Fibroblast of the conjunctiva (primary cell): ENCODE results near the gene RNU1-3.
"Not testable (repeated sequence)": the region's sequence is repeated elsewhere in the genome, so short reads cannot be mapped to it uniquely, and the experiment has no call there.

Source experiments
- DNase-seq: peaks from one replicate; pipeline ENCODE4 v3.0.0-alpha.2; 2010; ENCODE audit warnings: low read depth

Gene RNU1-3

GRCh38 chr1:16666502-16667413 is at the start of gene RNU1-3:
Gene RNU1-3 (minus strand): TSS chr1:16666948.
- DNase-seq: not testable (repeated sequence)

- DNase-seq: not testable (repeated sequence)
Observed at GRCh38 chr1:16713480-16713879, 46.7 kb upstream of the RNU1-3 start.

- DNase-seq: not testable (repeated sequence)
Observed at GRCh38 chr1:16712984-16713383, 46.2 kb upstream of the RNU1-3 start.

GRCh38 chr1:16712582-16712981 is 45.8 kb upstream of the RNU1-3 start:
- not testable (repeated sequence) for DNase-seq

GRCh38 chr1:16712131-16712530 is 45.4 kb upstream of the RNU1-3 start:
- not testable (repeated sequence) for DNase-seq

GRCh38 chr1:16710618-16711017 is 43.9 kb upstream of the RNU1-3 start:
- DNase-seq: not testable (repeated sequence)

- DNase-seq: not testable (repeated sequence)
Observed at GRCh38 chr1:16709659-16710087, 42.9 kb upstream of the RNU1-3 start.

GRCh38 chr1:16708704-16709103 is 42.0 kb upstream of the RNU1-3 start:
- DNase-seq: not testable (repeated sequence)

GRCh38 chr1:16707130-16708093 is 40.7 kb upstream of the RNU1-3 start:
- DNase-seq: not testable (repeated sequence)

GRCh38 chr1:16706302-16706701 is 39.6 kb upstream of the RNU1-3 start:
- DNase-seq: not testable (repeated sequence)

- DNase-seq: not testable (repeated sequence)
Observed at GRCh38 chr1:16704502-16705100, 37.9 kb upstream of the RNU1-3 start.

GRCh38 chr1:16704076-16704475 is 37.3 kb upstream of the RNU1-3 start:
- not testable (repeated sequence) for DNase-seq

- not testable (repeated sequence) for DNase-seq
Observed at GRCh38 chr1:16703602-16704001, 36.9 kb upstream of the RNU1-3 start.

GRCh38 chr1:16703141-16703540 is 36.4 kb upstream of the RNU1-3 start:
- DNase-seq: not testable (repeated sequence)

GRCh38 chr1:16702280-16702679 is 35.5 kb upstream of the RNU1-3 start:
- DNase-seq: not testable (repeated sequence)

- DNase-seq: not testable (repeated sequence)
Observed at GRCh38 chr1:16701189-16701588, 34.4 kb upstream of the RNU1-3 start.

- DNase-seq: not testable (repeated sequence)
Observed at GRCh38 chr1:16700138-16700895, 33.6 kb upstream of the RNU1-3 start.

- DNase-seq: not testable (repeated sequence)
Observed at GRCh38 chr1:16699440-16699839, 32.7 kb upstream of the RNU1-3 start.

- not testable (repeated sequence) for DNase-seq
Observed at GRCh38 chr1:16697152-16697551, 30.4 kb upstream of the RNU1-3 start.

GRCh38 chr1:16696507-16697150 is 29.9 kb upstream of the RNU1-3 start:
- not testable (repeated sequence) for DNase-seq
